Hepatocyte (in vitro differentiated cells): ENCODE results near the gene SLC17A2.

Experiments used
- EZH2 ChIP-seq: fragments of 200-600 bp; sonication (generic); IDR thresholded peaks from 2 replicates; pipeline ENCODE4 v1.6.1; 2016; ENCODE audit warnings: antibody characterized with exemption, mild to moderate bottlenecking, borderline replicate concordance
- TF ChIP-seq, protein P1 (sequence below): fragments of 200-600 bp; sonication (generic); IDR thresholded peaks from 2 replicates; pipeline ENCODE4 v1.5.1; 2016; ENCODE audit warnings: antibody characterized with exemption, mild to moderate bottlenecking; ENCODE audit not compliant: poor library complexity

DNA sequence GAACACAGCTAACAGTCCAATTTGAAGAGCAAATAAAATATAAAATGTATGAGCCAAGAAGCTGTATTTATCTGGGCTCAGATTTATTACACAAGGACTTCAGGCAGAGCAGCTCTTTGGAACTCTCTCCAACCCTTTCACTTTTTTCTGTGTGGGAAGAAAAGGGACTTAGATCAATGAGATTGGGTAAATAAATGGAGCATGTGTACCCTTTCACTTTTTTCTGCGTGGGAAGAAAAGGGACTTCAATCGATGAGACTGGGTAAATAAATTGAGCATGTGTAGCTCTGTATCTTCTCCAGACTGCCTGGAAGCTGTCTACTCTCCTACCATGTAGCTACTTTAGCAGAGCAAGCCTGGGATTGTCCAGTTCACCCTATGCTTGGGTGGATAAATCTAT, 67.1 kb downstream of the SLC17A2 start:
- TF ChIP-seq, protein P1, sequence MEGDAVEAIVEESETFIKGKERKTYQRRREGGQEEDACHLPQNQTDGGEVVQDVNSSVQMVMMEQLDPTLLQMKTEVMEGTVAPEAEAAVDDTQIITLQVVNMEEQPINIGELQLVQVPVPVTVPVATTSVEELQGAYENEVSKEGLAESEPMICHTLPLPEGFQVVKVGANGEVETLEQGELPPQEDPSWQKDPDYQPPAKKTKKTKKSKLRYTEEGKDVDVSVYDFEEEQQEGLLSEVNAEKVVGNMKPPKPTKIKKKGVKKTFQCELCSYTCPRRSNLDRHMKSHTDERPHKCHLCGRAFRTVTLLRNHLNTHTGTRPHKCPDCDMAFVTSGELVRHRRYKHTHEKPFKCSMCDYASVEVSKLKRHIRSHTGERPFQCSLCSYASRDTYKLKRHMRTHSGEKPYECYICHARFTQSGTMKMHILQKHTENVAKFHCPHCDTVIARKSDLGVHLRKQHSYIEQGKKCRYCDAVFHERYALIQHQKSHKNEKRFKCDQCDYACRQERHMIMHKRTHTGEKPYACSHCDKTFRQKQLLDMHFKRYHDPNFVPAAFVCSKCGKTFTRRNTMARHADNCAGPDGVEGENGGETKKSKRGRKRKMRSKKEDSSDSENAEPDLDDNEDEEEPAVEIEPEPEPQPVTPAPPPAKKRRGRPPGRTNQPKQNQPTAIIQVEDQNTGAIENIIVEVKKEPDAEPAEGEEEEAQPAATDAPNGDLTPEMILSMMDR = no peak
- no peak for TF ChIP-seq EZH2
